Naive thymus-derived CD8-positive, alpha-beta T cell (primary cell): Measurements from ENCODE around the gene GPR33. TPM values are rescaled to one million over a fixed set of nuclear protein-coding genes. Genes with fewer than 3 reads are reported as not detected.
"Not testable (repeated sequence)": the region's sequence is repeated elsewhere in the genome, so short reads cannot be mapped to it uniquely, and the experiment has no call there.

Experiments
- ATAC-seq, 2 donors: fragments of 150-1000 bp; cut with Tn5 transposase in 1 of 2; sonication (Bioruptor Pico), chemical (Tn5 transposase) in 1 of 2; 1 replicate in 1 of 2; 2 replicates in 1 of 2; pipeline ENCODE4 v1.10.0; 2021; ENCODE audit warnings: mild to moderate bottlenecking in 2 of 2, moderate library complexity in 2 of 2
- POLR2A ChIA-PET: fragments of 350-600 bp; sonication (Branson Sonifier 250); formaldehyde crosslinking; loops from one replicate; lab custom pipeline; 2021; ENCODE audit warnings: antibody characterized with exemption; lab: Charles Lee
- DNase-seq, 10 donors: peaks; one replicate each; pipeline versions ENCODE4 v3.0.0 to v3.0.0-alpha.2; 2020 to 2022
- H3K27ac Mint-ChIP-seq, 10 donors: one replicate each; pipeline ENCODE4 v1.8.0; 2020 to 2022; ENCODE audit warnings: mild to moderate bottlenecking in 10 of 10, mixed read lengths in 10 of 10, moderate library complexity in 4 of 10, inconsistent platforms in 1 of 10
- H3K27me3 Mint-ChIP-seq, 5 donors: one replicate each; pipeline ENCODE4 v1.8.0; 2021 to 2022; ENCODE audit warnings: mixed read lengths in 5 of 5
- H3K36me3 Mint-ChIP-seq, 3 donors: one replicate each; pipeline ENCODE4 v1.8.0; 2020 to 2022; ENCODE audit warnings: mixed read lengths in 3 of 3, mild to moderate bottlenecking in 2 of 3, inconsistent platforms in 1 of 3
- H3K4me1 Mint-ChIP-seq, 4 donors: one replicate each; pipeline ENCODE4 v1.8.0; 2021 to 2022; ENCODE audit warnings: mixed read lengths in 4 of 4
- H3K4me3 Mint-ChIP-seq, 10 donors: one replicate each; pipeline ENCODE4 v1.8.0; 2020 to 2022; ENCODE audit warnings: mild to moderate bottlenecking in 10 of 10, mixed read lengths in 10 of 10, moderate library complexity in 6 of 10, inconsistent platforms in 1 of 10
- H3K9me3 Mint-ChIP-seq, 9 donors: one replicate each; pipeline ENCODE4 v1.8.0; 2020 to 2022; ENCODE audit warnings: mixed read lengths in 9 of 9, mild to moderate bottlenecking in 3 of 9, inconsistent platforms in 1 of 9, moderate library complexity in 1 of 9
- polyA plus RNA-seq, 3 donors: library from polyadenylated mRNA; unstranded; fragments of 300-500 nt; fragmentation: Illumina TruSeq; gene quantifications; one replicate each; pipeline ENCODE4 v1.2.3, GENCODE V29; 2021
- total RNA-seq, 8 experiments: library from RNA in 2 of 8; stranded (reverse) in 2 of 8; gene quantifications; one replicate each; pipeline ENCODE4 v1.2.3 and lab custom pipeline; 2021 to 2026

GPR33 gene
- total and polyA plus RNA-seq, 5 experiments from 2014 or later = not detected

DNA sequence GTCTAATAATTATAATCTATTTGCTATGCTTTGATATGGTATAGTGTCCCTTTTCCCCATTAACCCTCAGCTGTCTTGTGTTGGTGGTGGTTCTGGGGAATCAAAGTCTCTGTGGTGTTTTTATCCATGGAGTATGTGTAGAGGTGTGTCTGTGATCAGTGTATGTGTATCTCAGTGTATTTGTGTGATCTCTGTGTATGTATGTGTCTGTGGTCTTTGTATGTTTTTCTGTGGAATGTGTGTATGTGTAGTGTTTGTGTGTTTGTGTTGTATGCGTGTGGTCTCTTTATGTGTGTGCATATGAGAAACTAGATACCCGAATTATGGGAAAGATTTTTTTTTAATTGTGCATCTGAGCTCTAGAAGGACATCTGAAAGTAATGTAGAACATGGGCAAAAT, 1.1 kb downstream of the GPR33 start:
- Mint-ChIP-seq H3K27ac (peak overlapping the region in 1 of 10 donors; percentile 10), H3K27me3 (peaks cover 0 to 4% (median 3%) of the 10 kb centered on the region in 5 donors)
- POLR2A ChIA-PET = no interaction called here

DNA sequence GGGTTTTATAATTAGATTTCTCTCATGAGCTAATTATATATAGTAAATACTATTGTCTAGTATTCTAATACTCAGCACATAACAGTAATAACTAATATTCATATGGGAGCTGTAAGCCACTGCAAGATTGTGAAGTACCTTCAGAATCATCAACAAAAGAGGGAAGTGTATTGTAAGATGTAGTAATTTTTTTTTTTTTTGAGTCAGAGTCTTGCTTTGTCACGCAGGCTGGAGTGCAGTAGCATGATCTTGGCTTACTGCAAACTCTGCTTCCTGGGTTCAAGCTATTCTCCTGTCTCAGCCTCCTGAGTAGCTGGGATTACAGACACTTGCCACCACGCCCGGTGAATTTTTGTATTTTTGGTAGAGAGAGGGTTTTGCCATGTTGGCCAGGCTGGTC, 3.1 kb downstream of the GPR33 start:
- H3K27ac Mint-ChIP-seq = no peak overlapping the region
- ATAC-seq (no peak), DNase-seq (no peak)
- H3K27me3 Mint-ChIP-seq = peaks cover 0 to 13% (median 4%) of the 10 kb centered on the region in 5 donors
- no peaks in the 10 kb centered on the region for H3K9me3 Mint-ChIP-seq
- no peak overlapping the region for H3K4me3 Mint-ChIP-seq
- no peaks in the 10 kb centered on the region for H3K36me3 Mint-ChIP-seq
- POLR2A ChIA-PET = no interaction called here
- peaks cover 0 to 11% (median 0%) of the 10 kb centered on the region in 4 donors for H3K4me1 Mint-ChIP-seq

More for the DNA sequence above, 1.1 kb downstream of the GPR33 start:
- no peak for DNase-seq
- H3K4me3 Mint-ChIP-seq = no peak overlapping the region
- no peak for ATAC-seq
- H3K9me3 Mint-ChIP-seq = no peaks in the 10 kb centered on the region
- no peaks in the 10 kb centered on the region for H3K36me3 Mint-ChIP-seq
- peaks cover 0 to 19% (median 0%) of the 10 kb centered on the region in 4 donors for H3K4me1 Mint-ChIP-seq

DNA sequence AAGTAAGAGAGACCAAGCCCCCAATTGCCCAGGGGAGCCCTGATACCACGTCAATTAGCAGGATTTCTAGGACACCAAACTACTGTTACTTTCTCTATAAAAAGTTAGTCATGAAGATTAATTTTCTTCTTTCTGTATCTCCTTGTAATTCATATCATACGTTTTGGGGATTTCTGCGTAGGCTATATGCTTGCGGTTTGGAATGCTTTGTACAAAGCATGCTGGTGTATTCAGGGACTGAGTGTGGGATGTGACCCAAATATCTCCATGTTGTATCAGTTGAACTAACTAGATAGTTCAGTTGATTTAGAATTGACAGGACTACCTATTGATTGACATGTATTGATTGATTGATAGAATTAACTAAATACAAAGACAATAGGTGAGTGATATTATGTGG, 7.7 kb downstream of the GPR33 start:
- POLR2A ChIA-PET = no interaction called here
- Mint-ChIP-seq H3K4me3 (no peak overlapping the region), H3K36me3 (no peaks in the 10 kb centered on the region), H3K4me1 (no peaks in the 10 kb centered on the region), H3K9me3 (no peaks in the 10 kb centered on the region), H3K27ac (no peak overlapping the region), H3K27me3 (peaks cover 5 to 19% (median 6%) of the 10 kb centered on the region in 5 donors)
- ATAC-seq = no peak
- DNase-seq = no peak

DNA sequence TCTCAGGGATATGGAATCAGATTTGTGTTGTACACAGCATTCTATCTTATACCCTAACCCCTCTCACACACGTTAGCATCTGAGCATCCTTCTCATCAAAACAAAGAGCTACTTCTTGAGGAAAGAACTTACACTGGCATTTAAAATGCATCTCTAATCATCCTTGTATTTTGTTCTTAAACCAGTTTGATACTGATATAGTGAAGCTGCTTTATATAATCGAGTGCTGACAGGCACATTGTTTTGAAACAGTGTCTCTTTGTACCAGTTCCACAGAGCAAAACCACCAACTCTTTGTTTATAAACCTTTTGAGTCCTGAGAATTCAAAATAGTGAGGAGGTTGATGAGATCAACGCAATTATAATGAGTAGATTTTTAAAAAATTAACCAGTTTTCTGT, 8.8 kb downstream of the GPR33 start:
- Mint-ChIP-seq H3K27me3 (peaks cover 6 to 19% (median 8%) of the 10 kb centered on the region in 5 donors), H3K4me1 (no peaks in the 10 kb centered on the region), H3K4me3 (no peak overlapping the region), H3K36me3 (peaks cover 0 to 5% (median 0%) of the 10 kb centered on the region in 3 donors), H3K27ac (no peak overlapping the region), H3K9me3 (peaks cover 0 to 2% (median 0%) of the 10 kb centered on the region in 9 donors)
- POLR2A ChIA-PET = no interaction called here
- no peak for DNase-seq
- ATAC-seq = no peak

DNA sequence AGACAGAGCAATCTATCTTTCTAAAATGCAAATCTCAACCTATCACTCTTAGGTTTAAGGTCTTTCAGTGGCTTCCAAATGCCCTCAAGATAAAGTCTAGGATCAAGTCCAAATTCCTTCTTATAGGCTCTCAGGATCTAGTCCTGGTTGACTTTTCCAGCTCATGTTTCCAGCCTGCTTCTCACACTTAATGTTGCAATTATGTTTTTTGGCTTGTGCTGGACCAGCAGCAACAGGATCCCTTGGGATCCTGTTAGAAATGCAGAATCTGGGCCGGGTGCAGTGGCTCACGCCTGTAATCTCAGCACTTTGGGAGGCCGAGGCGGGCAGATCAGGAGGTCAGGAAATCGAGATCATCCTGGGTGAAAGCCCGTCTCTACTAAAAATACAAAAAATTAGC, 10.6 kb downstream of the GPR33 start:
- Mint-ChIP-seq H3K27ac (no peak overlapping the region), H3K4me1 (no peaks in the 10 kb centered on the region), H3K27me3 (peaks cover 6 to 16% (median 13%) of the 10 kb centered on the region in 5 donors), H3K36me3 (peaks cover 0 to 7% (median 1%) of the 10 kb centered on the region in 3 donors), H3K4me3 (no peak overlapping the region), H3K9me3 (peaks cover 0 to 11% (median 0%) of the 10 kb centered on the region in 9 donors)
- POLR2A ChIA-PET = no interaction called here
- ATAC-seq = no peak
- DNase-seq = no peak

DNA sequence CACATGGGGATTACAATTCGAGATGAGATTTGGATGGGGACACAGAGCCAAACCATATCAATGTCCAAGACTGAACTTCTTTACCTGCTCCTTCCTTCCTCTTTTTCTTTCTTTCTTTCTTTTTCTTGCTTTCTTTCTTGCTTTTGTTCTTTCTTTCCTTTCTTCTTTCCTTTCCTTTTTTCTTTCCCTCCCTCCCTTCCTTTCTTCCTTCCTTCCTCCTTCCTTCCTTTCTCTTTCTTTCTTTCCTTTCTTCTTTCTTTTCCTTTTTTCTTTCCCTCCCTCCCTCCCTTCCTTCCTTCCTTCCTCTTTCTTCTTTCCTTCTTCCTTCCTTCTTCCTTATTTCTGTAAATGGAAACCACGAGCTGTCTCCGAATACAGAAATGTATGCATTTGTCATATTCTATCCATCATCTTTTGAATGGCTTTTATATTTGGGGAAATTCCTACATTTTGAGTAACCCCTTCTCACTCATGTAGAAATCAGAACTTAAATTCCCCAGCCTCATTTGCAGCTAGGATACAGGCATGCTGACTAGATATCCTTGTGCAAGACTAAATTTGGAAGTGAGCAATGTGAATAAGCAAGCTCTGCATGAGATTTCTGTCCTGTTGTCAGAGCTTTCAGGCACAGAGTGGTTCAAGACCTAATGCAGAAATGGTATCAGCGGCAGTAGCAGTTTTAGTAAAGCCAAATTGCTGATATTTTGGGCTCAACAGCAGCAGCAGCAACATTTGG, 11.5 kb downstream of the GPR33 start:
- Mint-ChIP-seq H3K4me1 (no peaks in the 10 kb centered on the region), H3K36me3 (peaks cover 0 to 7% (median 1%) of the 10 kb centered on the region in 3 donors), H3K27ac (peak overlapping the region in 1 of 10 donors; percentile 58), H3K27me3 (peaks cover 7 to 15% (median 12%) of the 10 kb centered on the region in 5 donors), H3K9me3 (peaks cover 0 to 11% (median 0%) of the 10 kb centered on the region in 9 donors), H3K4me3 (no peak overlapping the region)
- ATAC-seq (no peak), DNase-seq (no peak)
- POLR2A ChIA-PET = no interaction called here

DNA sequence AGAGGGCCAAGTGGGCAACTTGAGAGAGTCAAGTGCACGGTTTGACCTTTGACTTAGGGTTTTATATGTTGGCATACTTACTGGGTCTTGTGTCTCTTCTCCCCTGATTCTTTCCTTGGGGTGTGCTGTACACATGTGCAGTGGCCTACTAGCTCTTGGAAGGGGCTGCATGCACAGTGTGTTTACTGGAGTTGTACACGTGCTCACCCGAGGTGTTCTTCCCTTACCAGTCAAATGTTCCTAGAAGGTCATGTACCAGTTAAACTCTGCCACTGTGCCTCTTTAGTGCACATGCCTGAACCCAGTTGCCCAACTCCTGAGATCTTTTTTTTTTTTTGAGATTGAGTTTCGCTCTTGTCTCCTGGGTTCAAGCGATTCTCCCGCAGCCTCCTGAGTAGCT, 21.3 kb downstream of the GPR33 start:
- H3K9me3 Mint-ChIP-seq = peaks cover 0 to 1% (median 0%) of the 10 kb centered on the region in 9 donors
- POLR2A ChIA-PET = no interaction called here
- ATAC-seq (no peak), DNase-seq (no peak)
- no peak overlapping the region for H3K27ac Mint-ChIP-seq
- no peak overlapping the region for H3K4me3 Mint-ChIP-seq
- peaks cover 0 to 4% (median 1%) of the 10 kb centered on the region in 4 donors for H3K4me1 Mint-ChIP-seq
- H3K36me3 Mint-ChIP-seq = no peaks in the 10 kb centered on the region
- H3K27me3 Mint-ChIP-seq = peaks cover 0 to 6% (median under 1%) of the 10 kb centered on the region in 5 donors

DNA sequence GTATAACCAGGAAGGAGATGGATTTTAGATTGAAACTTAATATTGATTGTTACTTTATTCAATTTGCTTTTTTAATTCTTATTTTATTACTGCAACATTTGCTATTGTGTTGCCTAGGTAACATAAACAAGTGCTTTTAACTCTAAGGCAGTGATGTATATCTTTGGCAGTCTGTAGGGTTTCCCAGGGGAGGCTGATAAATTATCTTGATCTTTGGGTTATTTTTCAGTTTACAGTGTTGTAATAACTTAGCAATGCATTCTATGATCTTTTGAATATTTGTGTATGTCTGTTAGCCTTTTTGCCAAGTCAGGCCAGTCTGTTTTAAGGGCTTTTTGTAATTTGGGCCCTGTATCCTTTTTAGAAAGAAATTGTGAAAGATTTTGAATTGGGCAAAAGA, 22.7 kb downstream of the GPR33 start:
- Mint-ChIP-seq H3K4me3 (no peak overlapping the region), H3K36me3 (no peaks in the 10 kb centered on the region), H3K9me3 (no peaks in the 10 kb centered on the region), H3K4me1 (peaks cover 0 to 5% (median 2%) of the 10 kb centered on the region in 4 donors), H3K27me3 (peaks cover 0 to 8% (median 0%) of the 10 kb centered on the region in 5 donors), H3K27ac (peak overlapping the region in 1 of 10 donors; percentile 4)
- POLR2A ChIA-PET = no interaction called here
- DNase-seq = no peak
- no peak for ATAC-seq

DNA sequence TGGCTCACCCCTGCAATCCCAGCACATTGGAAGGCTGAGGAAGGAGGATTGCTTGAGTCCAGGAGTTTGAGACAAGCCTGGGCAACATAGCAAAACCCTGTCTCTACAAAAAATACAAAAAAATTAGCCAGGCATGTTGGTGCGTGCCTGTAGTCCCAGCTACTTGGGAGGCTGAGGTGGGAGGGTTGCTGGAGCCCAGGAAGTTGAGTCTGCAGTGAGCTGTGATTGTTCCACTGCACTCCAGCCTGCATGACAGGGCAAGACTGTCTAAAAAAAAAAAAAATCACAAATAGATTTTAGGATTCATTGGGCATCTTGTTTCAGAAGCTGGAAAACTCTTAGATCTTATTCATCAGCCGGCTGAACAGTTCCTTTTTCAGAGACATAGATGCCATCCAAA, 25.4 kb downstream of the GPR33 start:
- DNase-seq, H3K36me3 Mint-ChIP-seq, H3K27me3 Mint-ChIP-seq, POLR2A ChIA-PET, H3K4me3 Mint-ChIP-seq, ATAC-seq, H3K27ac Mint-ChIP-seq, H3K9me3 Mint-ChIP-seq: not testable (repeated sequence)
- H3K4me1 Mint-ChIP-seq = peaks cover 7 to 18% (median 14%) of the 10 kb centered on the region in 4 donors

DNA sequence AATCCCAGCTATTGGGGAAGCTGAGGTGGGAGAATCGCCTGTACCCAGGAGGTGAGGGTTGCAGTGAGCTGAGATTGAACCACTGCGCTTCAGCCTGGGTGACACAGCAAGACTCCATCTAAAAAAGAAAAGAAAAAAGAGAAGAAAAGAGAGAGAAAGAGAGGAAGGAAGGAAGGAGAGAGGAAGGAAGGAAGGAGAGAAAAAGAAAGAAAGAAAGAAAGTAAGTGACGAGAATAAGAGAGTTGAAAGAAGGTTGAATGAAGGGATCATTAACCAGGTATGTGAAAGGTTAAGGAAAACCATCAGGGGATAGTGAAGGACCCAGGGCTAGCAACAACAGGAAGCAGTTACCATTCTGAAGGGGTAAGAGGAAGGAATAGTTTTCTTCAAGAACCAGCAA, 26.3 kb downstream of the GPR33 start:
- POLR2A ChIA-PET = no interaction called here
- DNase-seq (no peak), ATAC-seq (no peak)
- peak overlapping the region in 1 of 10 donors; percentile 93 for H3K27ac Mint-ChIP-seq
- H3K4me3 Mint-ChIP-seq = no peak overlapping the region
- peaks cover 7 to 23% (median 18%) of the 10 kb centered on the region in 4 donors for H3K4me1 Mint-ChIP-seq
- no peaks in the 10 kb centered on the region for H3K36me3 Mint-ChIP-seq
- peaks cover 0 to 5% (median 0%) of the 10 kb centered on the region in 5 donors for H3K27me3 Mint-ChIP-seq
- H3K9me3 Mint-ChIP-seq = no peaks in the 10 kb centered on the region

DNA sequence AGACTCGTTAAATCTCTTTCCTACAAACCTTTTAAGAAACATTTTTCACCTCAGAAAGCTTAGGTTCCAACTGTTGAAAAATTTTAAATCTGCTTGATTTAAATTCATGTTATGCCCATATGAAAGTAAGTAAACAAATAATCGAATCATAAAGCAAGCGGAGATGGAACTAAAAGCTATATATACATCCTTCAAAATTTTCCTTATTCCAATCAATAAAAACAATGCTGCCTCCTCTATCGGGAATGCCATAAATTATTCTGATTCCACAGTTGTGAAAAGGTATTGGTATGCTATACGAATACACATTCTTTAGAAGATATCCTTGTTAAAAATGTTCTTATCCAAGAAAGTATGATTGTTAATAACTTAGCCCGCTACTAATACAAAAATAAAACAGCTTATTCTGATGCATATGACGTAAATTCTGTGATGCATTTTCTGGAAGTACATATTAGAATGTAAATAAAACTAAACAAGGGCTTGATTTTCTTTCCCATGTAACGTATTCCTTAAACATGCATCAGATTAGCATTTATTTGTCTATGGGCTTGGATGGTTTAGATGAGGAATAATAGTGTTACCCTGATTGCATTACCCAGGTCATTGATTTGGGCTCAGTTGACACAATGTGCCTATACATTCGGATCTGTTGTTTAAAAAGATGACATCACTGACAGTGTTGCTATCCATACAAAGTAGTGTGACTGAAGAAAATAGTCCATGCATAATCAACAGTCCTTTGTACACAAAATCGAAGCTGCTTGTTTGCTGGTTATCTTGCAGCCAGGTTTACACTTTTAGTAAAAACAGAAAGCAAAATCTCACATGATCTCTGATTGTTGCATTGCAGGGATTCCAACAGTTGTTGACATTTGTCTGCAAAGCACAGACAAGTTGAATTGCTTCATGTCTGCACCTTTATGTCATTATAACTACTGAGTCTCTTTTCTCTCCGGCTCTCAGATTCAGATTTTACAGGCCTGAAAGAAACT, 29.9 kb downstream of the GPR33 start:
- peaks cover 11 to 43% (median 37%) of the 10 kb centered on the region in 4 donors for H3K4me1 Mint-ChIP-seq
- no peak for DNase-seq
- H3K27ac Mint-ChIP-seq = peak overlapping the region; percentile 92 to 98 (median 96)
- peaks cover 0 to 5% (median 0%) of the 10 kb centered on the region in 5 donors for H3K27me3 Mint-ChIP-seq
- peaks cover 0 to 2% (median 0%) of the 10 kb centered on the region in 3 donors for H3K36me3 Mint-ChIP-seq
- no peak for ATAC-seq
- POLR2A ChIA-PET = interaction anchor here (0.6 to 2.1 kb wide), 6 partner anchors 37 to 745 kb away, joined by 3 to 16 read pairs (median 8); partner anchors contain the start of genes ARHGAP5, HEATR5A, HECTD1 and RNU6-8
- H3K9me3 Mint-ChIP-seq = no peaks in the 10 kb centered on the region
- H3K4me3 Mint-ChIP-seq = peak overlapping the region; percentile 86 to 98 (median 96)
